DMS53 treated with DMSO at 0.1 percent for 48 hours (cell line): ENCODE data around the gene HOXA3.
A peak's percentile ranks its signal among the peaks of the same experiment; 100 is the strongest.

Experiments used
- DNase-seq: peaks from one replicate; lab custom pipeline; 2025; ENCODE audit not compliant: unreplicated experiment; lab: John Stamatoyannopoulos, UW

The HOXA3 gene

GRCh38 chr7:27189997-27190748 is 37.8 kb upstream of the HOXA3 start:
- DNase-seq: no peak

GRCh38 chr7:27189295-27189996 is 37.1 kb upstream of the HOXA3 start:
- DNase-seq: no peak

- DNase-seq: no peak
Observed at GRCh38 chr7:27188386-27189294, 36.3 kb upstream of the HOXA3 start.

DNA sequence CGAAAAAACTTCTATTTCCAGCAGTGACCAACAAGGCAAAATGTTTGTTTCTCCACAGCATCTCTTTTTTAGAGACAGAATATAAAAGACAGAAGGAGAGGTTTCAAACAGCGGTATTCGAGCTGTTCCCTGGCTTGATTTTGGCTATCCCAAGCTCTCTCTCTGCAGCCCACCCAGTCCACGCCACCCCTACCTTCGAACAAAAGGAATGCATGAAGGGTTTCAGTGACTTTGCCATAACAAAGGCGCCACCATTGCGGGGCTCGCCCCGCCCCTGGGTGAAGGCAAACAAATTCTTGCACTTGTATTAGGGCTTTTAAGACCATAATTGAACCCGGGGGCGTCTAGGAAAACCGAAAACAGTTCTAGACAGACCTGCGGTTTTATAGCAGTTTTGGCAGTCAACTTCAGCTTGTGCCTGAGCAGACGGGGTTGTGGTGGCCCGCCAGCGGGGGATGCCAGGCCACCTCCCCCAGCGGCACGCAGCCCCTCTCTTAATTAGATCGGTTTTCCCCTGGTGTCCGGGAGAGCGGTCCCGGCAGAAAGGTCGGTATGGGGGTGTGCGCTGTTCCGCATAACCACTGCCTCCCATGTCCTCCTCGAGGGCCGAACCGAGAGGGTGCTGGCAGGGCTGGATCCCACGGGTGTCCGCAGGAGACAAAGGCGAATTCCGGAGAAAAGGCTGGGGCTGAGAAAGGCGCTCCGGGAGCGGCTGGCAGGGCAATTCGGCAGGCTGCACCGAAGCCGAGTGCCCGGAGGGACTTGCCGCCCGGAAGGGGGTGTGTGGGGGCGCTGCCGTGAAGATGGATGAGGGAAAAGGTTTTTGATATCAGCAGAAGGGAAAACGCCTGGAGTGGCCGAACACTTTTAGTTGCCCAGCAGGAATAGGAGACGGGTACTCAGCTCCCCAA is 35.3 kb upstream of the HOXA3 start:
- no peak for DNase-seq

DNA sequence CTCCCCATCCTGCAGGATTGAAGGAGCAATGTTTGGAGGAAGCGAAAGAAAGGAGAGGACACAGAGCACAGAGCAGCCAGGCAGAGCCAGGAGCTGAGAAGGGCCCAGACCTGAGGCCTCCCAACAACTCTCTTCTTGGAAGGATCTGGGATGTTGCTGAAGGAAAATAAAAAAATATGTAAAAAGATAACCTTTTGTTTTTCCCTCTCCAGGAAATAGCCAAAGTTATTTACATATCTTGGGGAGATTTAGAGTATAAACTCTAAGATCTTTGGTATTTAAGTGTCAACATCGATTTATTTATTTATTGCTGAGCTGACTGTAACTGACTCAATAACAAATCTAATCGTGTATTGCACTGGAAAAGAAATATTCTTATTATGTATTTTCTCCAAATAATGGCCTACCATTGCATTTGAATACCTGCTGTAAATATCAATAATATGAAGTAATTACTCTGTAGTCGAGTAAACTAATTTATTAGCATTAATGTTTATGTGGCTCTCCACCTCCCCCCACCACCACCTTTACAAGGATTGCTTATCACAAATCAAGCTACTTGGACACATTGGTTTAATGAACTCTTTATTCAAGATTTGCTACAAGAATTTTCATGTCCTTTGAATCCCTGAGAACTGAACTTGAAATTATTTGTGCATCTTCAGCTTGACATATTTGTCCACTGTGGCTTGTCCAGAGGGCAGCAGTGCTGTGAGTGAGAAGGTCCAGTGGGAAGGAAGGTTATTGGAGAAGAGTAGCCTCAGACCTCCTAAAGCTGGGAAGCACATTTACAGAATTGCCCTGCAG is 34.5 kb upstream of the HOXA3 start:
- no peak for DNase-seq

DNA sequence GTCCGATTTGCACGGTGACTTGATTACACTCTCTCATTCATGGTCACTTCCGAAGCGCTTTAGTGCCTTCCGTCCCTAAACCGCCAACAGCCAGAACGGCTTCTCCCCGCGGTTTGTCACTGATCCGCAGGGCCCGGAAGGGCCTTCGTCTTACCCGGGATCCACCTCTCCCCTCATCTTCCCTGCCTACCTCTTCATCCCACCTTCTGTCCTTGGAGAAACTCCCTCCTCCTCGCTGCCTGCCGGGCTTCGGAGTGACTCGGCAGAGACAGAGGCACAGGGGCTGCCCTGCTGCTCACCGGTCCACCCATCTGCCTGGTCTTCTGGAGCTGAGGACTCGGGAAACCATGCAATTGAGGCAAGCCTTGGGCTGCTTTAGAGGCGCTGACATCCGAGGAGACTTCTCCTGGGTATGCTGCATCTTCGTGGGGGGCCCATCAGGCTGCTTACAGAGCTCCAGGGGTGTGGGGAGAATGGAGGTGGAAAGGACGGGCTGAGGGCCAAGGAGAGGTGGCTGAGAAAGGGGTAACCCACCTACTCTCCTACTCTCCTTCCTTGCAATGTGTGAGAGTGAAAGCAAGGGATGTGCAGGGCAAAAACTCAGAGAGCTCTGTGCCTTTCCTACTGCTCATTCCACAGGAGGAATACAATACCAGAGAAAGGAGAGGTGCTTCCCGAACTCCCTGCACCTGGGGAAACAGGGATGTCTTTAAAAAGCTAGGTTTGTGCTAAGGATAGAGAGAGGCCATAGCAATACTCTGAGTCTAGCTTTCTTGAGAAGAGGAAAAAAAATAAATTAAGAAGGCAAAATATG is 33.7 kb upstream of the HOXA3 start:
- DNase-seq: peak; percentile 35

DNA sequence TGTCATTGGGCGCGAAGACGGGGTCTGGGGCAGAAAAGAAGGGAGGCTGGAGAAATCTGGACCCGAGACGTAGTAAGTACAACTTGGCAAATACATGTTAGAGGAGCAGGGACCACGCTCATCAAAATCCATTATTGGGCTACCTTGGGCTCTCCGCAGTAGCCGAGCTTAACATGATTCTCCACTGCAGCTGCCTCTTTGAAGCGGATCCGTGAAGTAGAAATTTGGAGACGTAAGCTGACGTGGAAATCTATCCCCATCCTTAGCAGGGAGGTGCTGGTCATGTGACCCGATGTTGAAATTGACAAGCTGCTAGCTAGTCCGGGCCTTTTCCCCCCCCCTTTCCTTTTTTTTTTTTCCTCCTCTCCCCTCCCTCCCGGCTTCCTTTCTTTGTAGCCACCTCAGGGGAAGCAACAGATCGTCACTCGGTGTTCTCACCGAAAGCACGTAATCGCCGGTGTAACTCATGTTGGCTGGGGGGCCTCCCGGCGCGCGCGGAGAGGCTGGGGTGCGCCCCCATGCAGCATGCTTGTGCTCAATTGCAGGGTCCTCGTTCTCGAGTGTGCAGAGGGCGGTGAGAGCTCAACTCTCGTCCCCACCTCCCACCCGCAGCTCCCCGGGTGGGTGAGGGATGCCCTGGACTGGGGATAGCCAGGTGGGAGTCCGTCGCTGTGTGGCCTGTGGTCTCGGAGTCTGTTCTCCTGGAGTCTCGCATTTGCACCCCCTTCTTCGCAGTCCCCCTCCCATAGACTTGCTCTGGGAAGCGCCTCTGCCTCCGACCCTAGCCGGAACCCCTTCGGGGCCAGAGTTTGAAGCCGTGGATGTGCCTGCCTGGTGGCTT is 32.9 kb upstream of the HOXA3 start, which contains the start of gene HOXA11:
Gene HOXA11 (minus strand): TSS at position 220 of the 841 bp plus-strand sequence. CDS start 88 bp downstream, at position 132.
- peak; percentile 77 for DNase-seq

DNA sequence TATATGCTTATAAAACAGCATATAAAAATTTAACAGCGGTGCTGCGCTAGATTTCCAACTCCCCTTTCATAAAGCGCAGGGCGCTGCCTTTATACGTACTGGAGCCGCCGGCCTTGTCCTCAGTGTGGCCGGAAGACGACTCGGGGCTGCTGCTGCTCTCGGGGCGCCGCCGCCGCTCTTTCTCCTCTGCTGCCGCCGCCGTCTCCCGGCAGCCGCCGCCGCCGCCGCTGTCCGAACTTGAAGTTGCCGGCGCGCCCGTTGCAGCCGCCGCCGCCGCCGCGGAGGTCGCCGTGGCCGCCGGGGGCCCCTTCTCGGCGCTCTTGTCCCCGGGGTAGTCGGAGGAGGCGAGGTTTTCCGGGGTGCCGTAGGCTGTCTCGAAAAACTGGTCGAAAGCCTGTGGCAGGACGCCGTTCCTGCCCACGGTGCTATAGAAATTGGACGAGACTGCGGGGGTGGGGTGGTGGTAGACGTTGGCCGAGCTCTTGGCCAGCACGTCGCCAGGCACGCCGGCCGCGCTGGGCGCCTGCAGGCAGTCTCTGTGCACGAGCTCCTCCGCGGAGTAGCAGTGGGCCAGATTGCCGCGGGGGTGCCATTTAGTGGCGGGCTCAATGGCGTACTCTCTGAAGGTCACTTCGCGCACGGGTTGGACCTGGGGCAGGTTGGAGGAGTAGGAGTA is 32.1 kb upstream of the HOXA3 start:
- peak; percentile 33 for DNase-seq

DNA sequence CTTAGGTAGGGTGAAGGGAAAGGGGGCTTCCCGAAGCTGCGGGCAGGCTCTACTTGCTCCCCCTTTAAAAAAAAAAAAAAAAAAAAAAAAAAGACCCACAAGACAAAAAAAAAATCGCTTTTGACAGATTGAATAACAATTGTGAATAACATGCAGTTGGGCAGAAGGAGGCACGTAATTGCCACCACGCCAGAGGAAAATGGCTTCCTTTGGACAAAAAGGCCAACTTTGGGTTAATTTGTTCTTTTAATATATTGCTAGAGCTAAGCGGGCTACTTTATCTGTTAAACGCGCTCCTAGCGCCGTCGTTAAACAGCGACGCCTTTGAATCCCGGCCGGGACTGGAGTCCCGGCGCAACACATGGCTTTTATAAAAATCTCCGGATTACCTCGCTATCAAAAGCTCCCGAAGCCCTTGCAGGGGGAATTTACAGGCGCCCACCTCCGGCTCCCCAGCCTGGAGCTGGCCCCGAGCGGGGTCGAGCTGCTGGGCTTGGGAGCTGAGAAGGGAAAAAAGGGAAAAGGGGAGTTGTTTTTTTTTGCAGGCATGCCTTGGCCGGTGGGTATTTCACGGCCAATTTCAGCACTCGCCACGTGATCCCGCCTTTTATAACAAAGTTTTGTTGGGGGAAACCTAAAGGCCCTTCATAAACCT is 31.4 kb upstream of the HOXA3 start:
- peak; percentile 39 for DNase-seq

DNA sequence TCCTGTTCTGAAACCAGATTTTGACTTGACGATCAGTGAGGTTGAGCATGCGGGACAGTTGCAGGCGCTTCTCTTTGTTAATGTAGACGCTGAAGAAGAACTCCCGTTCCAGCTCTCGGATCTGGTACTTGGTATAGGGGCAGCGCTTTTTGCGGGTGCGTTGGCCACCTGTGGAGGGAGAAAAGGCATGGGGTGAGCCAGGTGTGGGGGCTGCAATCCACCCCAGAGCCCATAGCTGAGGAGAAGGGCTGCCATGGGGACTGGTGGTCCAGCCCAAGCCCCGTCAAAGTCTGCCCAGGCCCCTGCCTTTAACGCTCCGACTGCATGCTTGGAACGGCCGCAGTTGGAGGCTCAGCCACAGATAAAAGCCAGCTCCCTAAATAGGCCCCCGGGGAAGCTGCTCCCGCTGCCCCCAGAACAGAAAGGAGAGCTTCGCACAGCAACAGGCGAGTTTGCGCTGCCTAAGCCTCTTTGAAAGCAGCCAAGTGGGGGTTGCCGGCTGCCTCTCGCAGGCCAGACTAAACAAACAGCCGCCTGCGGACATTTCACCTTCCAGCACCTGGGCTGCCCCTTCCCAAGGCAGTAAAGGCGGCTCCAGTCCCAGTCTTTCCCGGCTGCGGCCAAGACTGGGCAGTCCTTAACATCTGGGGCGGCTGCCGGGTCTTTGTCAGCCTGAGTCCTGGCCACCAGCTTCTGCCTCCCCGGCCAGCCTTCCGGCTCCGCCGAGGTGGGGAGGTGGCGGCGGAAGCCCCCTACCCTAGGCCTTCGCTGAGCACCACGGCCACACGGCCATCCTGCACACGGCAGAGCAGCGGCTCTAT is 30.7 kb upstream of the HOXA3 start:
- DNase-seq: peak; percentile 42

DNA sequence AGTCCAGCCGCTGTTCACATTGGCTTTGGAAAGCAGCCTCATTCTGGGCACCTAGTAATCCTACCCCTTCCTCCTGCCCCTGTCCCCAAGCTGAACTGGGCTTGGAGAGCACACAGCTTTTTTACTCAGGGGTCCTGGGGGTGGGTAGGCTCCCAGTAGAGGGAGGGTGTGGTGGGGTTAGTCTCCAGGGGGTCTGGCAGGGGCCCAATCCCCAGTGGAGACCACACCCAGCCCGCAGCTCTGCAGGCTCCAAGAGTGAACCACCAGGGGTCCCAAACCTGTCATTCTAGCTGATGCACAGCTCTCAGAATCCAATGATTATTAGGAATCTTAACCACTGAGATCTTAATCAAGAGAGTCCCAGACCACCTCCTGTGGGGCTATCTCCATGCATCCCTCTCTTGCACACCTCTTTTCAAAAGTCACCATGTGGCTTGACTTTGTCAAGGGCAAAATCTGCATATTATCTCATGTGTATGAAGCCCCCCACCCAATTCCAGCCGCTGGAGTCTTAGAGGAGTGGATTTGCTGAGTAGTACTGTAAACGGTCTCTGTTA is 30.0 kb upstream of the HOXA3 start:
- no peak for DNase-seq

DNA sequence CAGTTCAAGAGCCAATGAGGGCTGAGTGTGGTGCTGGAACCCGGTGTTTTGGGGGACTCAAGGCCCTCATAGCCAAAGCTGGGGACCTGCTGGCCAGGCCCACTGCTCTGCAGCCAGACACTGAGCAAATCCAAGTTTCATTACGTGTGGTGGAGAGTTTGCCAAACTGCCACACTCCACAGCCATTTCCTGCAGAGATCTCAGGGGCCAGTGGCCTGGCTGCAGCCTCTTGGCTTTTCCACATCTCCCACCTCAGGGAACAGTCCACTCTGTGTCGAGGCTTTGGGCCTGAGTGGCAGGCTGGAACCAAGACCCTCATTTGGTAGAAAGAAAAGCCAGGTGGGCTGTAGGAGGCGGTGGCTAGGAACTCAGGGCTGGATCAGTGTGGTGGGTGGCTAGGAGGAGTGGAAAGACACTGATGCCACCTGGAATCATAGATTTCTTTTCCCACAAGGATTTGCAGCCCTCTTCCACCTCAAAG is 29.5 kb upstream of the HOXA3 start:
- DNase-seq: no peak

GRCh38 chr7:27180431-27181420 is 28.3 kb upstream of the HOXA3 start:
- no peak for DNase-seq
